ENCODE measurements around the gene EBF3. TPM values are rescaled to one million over a fixed set of nuclear protein-coding genes. Genes with fewer than 3 reads are reported as not detected.

The EBF3 gene
- total RNA-seq, 1 donor from 2014 or later, result 5.5 TPM

DNA sequence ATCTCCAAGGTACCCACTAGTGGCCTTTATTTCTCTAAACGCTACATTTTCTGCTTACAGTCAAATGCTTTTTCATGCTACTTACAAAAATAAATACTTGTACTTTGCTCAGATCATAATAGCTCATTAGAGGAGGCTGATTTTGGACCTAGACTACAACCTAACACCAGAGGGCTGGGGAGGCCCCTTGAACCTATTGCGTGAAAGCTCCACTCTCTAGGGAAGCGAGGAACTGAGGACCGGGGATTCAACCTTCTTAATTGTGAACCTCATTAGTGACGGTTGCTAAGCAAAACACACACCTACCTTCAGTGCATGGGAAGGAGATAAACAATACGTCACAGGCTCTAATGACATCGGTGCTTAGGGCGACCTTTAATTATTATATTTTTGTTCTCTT, 92.1 kb downstream of the EBF3 start:
- DNase-seq (ENCODE audit: low spot score), result no peak

- no peak for DNase-seq (ENCODE audit: low spot score)
Observed at GRCh38 chr10:129870961-129871621, 93.0 kb downstream of the EBF3 start.

DNA sequence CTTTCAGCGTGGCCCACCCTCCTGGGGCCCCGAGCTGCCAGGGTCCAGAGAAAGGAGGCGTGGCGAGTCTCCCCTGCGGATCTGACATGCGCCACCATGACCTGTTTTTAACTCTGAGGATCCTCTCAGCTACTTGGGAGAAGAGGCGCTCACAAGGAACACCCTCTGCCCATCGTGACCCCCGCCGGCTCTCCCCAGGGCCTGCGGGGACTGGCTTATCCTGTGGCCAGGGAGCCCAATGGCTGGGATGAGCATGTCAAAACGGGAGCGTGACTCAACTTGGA, 93.7 kb downstream of the EBF3 start:
- no peak for DNase-seq (ENCODE audit: low spot score)

DNA sequence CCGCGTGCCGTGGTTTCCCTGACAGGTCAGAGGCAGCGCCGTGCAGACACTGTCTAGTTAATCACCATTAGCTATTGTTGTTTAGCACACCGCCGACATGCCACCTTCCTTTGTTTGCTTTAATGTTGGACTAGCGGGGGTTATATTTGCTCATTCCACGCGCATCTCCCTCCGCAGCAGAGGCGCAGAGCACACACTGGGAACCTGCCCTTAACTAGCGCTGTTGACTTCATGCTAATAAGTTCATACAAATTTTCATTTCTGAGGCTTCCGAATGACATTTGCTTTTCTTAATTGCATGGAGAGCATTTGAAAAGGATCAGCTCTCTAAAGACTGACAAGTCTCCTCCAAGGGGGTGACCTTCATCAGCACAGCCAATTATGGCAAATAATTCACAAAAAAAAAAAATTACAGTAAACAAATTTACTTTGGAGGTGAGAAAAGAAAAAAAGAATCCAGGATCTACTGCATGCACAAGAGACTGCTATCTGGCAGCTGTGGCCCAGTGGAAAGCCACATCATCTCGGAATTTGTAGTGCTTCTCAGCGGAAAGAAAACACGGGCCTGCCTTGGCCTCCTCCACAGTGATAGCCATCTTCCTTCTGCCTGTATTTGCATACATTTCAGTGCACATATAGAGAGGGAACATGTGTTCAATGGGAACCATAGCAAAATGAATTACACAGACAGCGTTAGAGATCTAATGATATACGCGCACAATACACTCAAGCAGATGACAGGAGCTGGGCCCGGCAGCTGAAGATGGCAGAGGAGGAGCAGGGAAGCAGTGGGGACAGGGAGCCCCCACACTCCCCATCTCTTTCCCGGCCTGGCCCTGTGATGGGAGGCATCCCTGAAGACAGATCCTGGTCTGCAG, 94.2 kb downstream of the EBF3 start:
- no peak for DNase-seq (ENCODE audit: low spot score)

GRCh38 chr10:129868449-129869035, 95.5 kb downstream of the EBF3 start:
- no peak for DNase-seq (ENCODE audit: low spot score)

DNA sequence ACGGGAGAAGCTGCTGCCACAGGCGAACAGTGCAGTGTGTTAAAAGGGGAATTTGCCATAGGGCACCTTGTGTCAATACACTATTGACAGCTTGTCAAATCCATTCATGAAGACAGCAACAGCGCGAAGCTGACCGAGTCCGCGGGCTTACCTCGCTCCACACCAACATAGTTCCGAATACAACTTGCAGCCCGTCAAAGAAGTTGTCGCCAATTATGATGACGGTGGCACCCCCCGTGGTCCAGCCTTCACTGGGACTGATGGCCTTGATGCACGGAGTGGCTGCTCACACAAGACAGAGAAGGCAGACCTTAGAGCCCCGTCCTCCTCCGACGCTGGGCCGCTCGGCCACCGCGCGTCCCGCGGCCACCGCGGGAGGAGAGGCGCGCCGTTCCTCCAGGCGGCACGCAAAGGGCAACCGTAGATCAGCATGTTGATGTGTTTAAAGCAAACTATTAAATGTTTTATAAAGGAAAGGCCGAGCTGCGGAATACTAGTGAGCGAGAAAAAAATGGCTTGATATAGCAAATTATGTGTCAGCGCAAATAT, 96.4 kb downstream of the EBF3 start:
- no peak for DNase-seq (ENCODE audit: low spot score)

- DNase-seq (ENCODE audit: low spot score), result no peak
Observed at GRCh38 chr10:129866894-129867293, 97.2 kb downstream of the EBF3 start.

GRCh38 chr10:129865960-129866359, 98.1 kb downstream of the EBF3 start:
- DNase-seq (ENCODE audit: low spot score), result no peak

- no peak for DNase-seq (ENCODE audit: low spot score)
Observed at GRCh38 chr10:129865413-129865812, 98.7 kb downstream of the EBF3 start.

DNA sequence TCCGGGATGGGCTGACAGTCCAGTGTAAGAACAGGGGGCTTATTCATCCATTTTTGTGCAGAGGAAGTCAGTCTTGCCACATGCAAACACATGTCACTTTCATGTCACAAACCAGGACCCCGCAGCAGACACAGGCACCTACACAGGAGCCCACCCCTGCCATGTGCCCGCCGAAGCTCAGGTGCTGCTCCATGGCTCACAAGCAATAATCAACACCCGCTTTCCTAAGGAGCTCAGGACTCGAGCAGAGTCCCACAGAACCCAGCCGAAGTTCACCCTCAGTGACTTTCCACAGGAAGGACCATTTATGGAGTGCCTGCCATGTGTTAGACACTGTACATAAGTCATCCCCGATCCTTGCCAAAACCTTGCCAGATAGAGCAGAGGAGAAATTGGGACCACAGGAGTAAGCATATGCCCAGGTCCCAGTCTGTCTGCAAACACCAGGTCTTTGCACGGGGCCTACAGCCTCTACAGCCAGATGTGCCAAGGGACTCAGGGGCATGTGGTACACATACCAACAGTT, 99.4 kb downstream of the EBF3 start:
- no peak for DNase-seq (ENCODE audit: low spot score)

- DNase-seq (ENCODE audit: low spot score), result no peak
Observed at GRCh38 chr10:129864082-129864481, 100.0 kb downstream of the EBF3 start.

DNA sequence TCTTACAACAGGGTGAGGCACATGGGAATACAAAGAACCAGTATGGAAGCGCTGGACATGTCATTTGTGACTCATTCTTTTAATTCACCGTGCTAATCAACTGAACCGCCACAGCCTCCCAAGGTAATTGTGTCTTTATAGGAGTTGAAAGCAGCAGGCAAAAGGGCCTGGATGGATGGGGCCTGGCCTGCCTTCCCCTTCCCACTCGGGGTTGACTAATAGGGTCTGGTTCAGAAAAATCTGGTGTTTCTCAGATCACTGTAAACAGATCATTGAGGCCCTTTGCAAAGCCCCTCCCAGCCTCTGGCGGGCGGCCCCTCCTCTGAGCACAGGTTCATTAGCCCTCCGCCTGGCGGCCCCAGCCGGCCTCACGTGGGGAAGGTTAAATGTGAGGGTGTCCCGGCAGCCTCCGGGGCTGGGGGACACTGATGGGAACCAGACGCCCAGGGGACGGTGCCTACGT, 100.8 kb downstream of the EBF3 start:
- no peak for DNase-seq (ENCODE audit: low spot score)

GRCh38 chr10:129861776-129862531, 102.1 kb downstream of the EBF3 start:
- DNase-seq (ENCODE audit: low spot score), result no peak

GRCh38 chr10:129860396-129860795, 103.7 kb downstream of the EBF3 start:
- DNase-seq (ENCODE audit: low spot score), result no peak

DNA sequence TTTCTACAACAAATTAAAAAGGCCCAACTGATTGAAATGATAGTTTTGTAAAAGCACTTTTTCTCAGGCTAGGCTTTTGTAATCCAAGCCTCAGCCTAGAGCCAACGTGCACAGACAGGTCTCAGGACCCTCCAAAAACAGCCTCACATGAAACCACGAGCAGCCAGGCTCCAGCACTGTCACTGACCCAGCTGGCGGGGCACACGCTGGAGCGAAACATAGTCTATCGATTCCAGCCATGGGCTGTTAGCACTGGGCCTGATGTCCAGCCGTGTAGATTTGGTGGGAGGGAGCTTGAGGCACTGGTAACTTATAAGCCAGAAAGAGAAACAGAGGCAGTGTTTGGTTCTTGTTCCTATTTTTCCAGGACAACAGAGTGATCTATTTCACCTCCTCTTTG, 104.5 kb downstream of the EBF3 start:
- DNase-seq (ENCODE audit: low spot score), result no peak

GRCh38 chr10:129857242-129857960, 106.7 kb downstream of the EBF3 start:
- DNase-seq (ENCODE audit: low spot score), result no peak

- no peak for DNase-seq (ENCODE audit: low spot score)
Observed at GRCh38 chr10:129855836-129856563, 108.1 kb downstream of the EBF3 start.

DNA sequence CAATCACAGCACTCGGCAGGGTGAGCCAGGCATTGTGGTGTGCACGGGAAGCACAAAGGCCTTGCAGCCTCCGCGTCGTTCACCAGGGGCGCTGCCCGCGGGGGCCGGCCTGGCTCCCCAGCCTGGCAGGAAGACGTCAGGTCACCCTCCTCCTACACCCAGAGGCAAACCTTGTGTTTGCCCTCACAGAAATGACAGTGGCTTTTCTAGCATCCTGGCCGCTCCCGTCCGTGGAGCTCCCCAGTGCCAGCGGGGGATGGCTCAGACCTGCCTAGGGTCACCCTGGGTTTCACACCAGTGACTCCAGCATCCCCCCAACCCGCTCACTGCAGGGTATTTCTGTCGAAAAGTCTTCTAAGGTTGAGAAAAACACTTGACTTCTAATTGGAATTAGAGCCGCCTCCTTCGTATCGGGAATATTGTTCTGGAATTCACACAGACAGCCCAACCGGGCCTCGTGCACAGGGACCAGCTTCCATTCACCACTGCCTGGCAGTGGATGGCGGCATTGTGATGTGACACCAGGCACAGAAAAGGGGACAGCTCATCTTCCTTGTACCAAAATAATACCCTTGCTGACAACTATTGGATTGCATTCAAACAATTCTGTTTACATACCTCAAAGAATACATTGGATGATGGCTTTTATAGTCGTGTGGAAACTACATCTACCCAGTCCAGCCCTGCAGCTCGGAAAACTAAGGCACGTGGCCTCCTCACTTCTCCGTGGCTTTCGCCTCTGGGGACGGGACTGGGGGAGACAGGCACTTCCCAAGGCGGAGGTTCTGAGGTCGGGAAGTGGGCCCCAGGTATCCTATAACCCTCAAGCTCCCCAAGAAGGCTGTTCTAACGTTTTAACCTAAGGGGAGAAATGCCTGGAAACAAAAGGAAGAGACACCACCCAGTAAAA, 109.0 kb downstream of the EBF3 start:
- no peak for DNase-seq (ENCODE audit: low spot score)

DNA sequence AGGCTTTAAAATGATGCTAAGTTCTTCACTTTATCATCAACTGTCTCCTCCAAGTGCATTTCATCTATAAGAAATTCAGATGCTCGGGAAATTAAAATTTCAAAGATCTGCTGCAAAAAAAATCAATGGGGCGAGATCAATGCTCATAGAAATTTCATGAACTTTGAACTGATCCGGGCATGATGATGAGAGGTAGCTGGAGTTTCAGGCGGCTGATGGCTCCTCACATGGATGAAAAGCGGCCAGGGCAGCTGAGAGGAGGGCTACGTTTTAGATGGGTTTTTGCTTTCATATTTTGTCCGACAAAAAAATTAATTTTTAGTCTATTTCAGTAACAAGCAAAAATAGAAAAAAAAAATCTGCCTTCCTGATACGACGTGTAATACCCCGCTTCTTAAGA, 109.9 kb downstream of the EBF3 start:
- no peak for DNase-seq (ENCODE audit: low spot score)
